IMR-90 (cell line): Measurements from ENCODE around the gene GABRD. TPM values are rescaled to one million over a fixed set of nuclear protein-coding genes. Genes with fewer than 3 reads are reported as not detected.

Source experiments
- ATAC-seq: fragments of 200-7000 bp; cut with Tn5 transposase; 2 replicates; pipeline ENCODE4 v1.9.1; 2020; ENCODE audit warnings: low read depth, mild to moderate bottlenecking, moderate library complexity
- BruUV-seq: library from RNA; stranded (reverse); fragments of 400-500 nt; replicated peaks from 2 replicates; lab custom pipeline; 2021; lab: Mats Ljungman, UMichigan
- CTCF ChIA-PET: fragments of 300-600 bp; formaldehyde crosslinking; extraction: SDS; loops from one replicate; lab custom pipeline; 2021; ENCODE audit warnings: antibody characterized with exemption; lab: Yijun Ruan, JAX
- POLR2A ChIA-PET: fragments of 300-600 bp; sonication (Branson Sonifier 250); formaldehyde crosslinking; loops from one replicate; lab custom pipeline; 2022; ENCODE audit warnings: antibody characterized with exemption; ENCODE audit not compliant: unreplicated experiment; lab: Charles Lee
- DNase-seq: peaks from one replicate; pipeline ENCODE4 v3.0.0; 2013
- H2AFZ ChIP-seq: replicated peaks from 2 replicates; pipeline ENCODE3; 2013; ENCODE audit warnings: low read length, mild to moderate bottlenecking; ENCODE audit not compliant: poor library complexity
- H2AK5ac ChIP-seq: 2 replicates; pipeline ENCODE4 v1.6.1; 2013; ENCODE audit warnings: low read depth, low read length, inconsistent platforms
- H2AK9ac ChIP-seq: replicated peaks from 2 replicates; pipeline ENCODE3; 2013; ENCODE audit warnings: mild to moderate bottlenecking, low read depth, low read length, moderate library complexity; ENCODE audit not compliant: poor library complexity
- H2BK120ac ChIP-seq: 2 replicates; pipeline ENCODE4 v1.6.1; 2013; ENCODE audit warnings: low read depth, low read length, inconsistent platforms
- H2BK15ac ChIP-seq: 3 replicates; pipeline ENCODE4 v1.6.1; 2013; ENCODE audit warnings: low read depth, low read length, inconsistent platforms
- H2BK20ac ChIP-seq: 2 replicates; pipeline ENCODE4 v1.6.1; 2013; ENCODE audit warnings: low read depth, mild to moderate bottlenecking, inconsistent platforms, low read length, moderate library complexity
- H2BK5ac ChIP-seq: 2 replicates; pipeline ENCODE4 v1.6.1; 2013; ENCODE audit warnings: mild to moderate bottlenecking, low read depth, low read length, inconsistent platforms; ENCODE audit not compliant: poor library complexity, severe bottlenecking
- H3K14ac ChIP-seq: replicated peaks from 2 replicates; pipeline ENCODE4 v1.6.1; 2013; ENCODE audit warnings: low read depth, low read length, inconsistent platforms
- H3K18ac ChIP-seq: 2 replicates; pipeline ENCODE4 v1.6.1; 2013; ENCODE audit warnings: low read depth, low read length, control low read depth
- H3K23ac ChIP-seq: 2 replicates; pipeline ENCODE4 v1.6.1; 2013; ENCODE audit warnings: low read depth, low read length, inconsistent platforms
- H3K27ac ChIP-seq: 2 replicates; pipeline ENCODE4 v1.5.1; 2013; ENCODE audit warnings: mild to moderate bottlenecking, control low read depth, low read length; ENCODE audit not compliant: insufficient read depth
- H3K27me3 ChIP-seq: 2 replicates; pipeline ENCODE4 v1.6.1; 2013; ENCODE audit warnings: low read length; ENCODE audit not compliant: control insufficient read depth, insufficient read depth
- H3K36me3 ChIP-seq: 2 replicates; pipeline ENCODE4 v1.6.1; 2013; ENCODE audit warnings: low read length, mixed read lengths; ENCODE audit not compliant: control insufficient read depth, insufficient read depth
- H3K4ac ChIP-seq: 2 replicates; pipeline ENCODE4 v1.6.1; 2013; ENCODE audit warnings: low read depth, low read length, inconsistent platforms
- H3K4me1 ChIP-seq: 2 replicates; pipeline ENCODE4 v1.6.1; 2013; ENCODE audit warnings: low read length, mixed read lengths; ENCODE audit not compliant: control insufficient read depth, insufficient read depth
- H3K4me2 ChIP-seq: 2 replicates; pipeline ENCODE4 v1.6.1; 2013; ENCODE audit warnings: low read depth, mild to moderate bottlenecking, control low read depth, low read length, moderate library complexity
- H3K4me3 ChIP-seq: 2 replicates; pipeline ENCODE4 v1.5.1; 2013; ENCODE audit warnings: low read depth, mild to moderate bottlenecking, control low read depth, low read length, moderate library complexity; ENCODE audit not compliant: insufficient read depth
- H3K56ac ChIP-seq: 2 replicates; pipeline ENCODE4 v1.6.1; 2013; ENCODE audit warnings: low read length, inconsistent platforms; ENCODE audit not compliant: insufficient read depth; ENCODE audit errors: extremely low read depth
- H3K79me1 ChIP-seq, 2 experiments: 2 replicates each; pipeline ENCODE4 v1.6.1; 2013; ENCODE audit warnings: low read length in 2 of 2, inconsistent platforms in 1 of 2, low read depth in 1 of 2
- H3K9ac ChIP-seq: 2 replicates; pipeline ENCODE4 v1.6.1; 2013; ENCODE audit warnings: low read depth, low read length, control low read depth
- H3K9me1 ChIP-seq: 2 replicates; pipeline ENCODE4 v1.6.1; 2013; ENCODE audit warnings: low read length, inconsistent platforms; ENCODE audit not compliant: insufficient read depth
- H3K9me3 ChIP-seq: 2 replicates; pipeline ENCODE4 v1.6.1; 2013; ENCODE audit warnings: low read length; ENCODE audit not compliant: control insufficient read depth, insufficient read depth
- H4K20me1 ChIP-seq: 2 replicates; pipeline ENCODE4 v1.6.1; 2013; ENCODE audit warnings: low read length, inconsistent platforms; ENCODE audit not compliant: insufficient read depth
- H4K5ac ChIP-seq: 2 replicates; pipeline ENCODE4 v1.6.1; 2013; ENCODE audit warnings: mild to moderate bottlenecking, low read depth, low read length, control low read depth
- H4K8ac ChIP-seq, 2 experiments: 2 replicates each; pipeline ENCODE4 v1.6.1; 2013; ENCODE audit warnings: low read depth in 2 of 2, low read length in 2 of 2, control low read depth in 1 of 2, inconsistent platforms in 1 of 2
- H4K91ac ChIP-seq: 2 replicates; pipeline ENCODE4 v1.6.1; 2013; ENCODE audit warnings: low read depth, low read length, inconsistent platforms; ENCODE audit not compliant: insufficient read depth
- BHLHE40 ChIP-seq: fragments of 150-350 bp; IDR thresholded peaks from 2 replicates; pipeline ENCODE4 v1.6.1; 2016; ENCODE audit warnings: mild to moderate bottlenecking, low read depth, low read length
- CEBPB ChIP-seq: IDR thresholded peaks from 2 replicates; pipeline ENCODE4 v1.6.1; 2012; ENCODE audit warnings: low read depth, low read length, improper control_type of control experiment
- CHD1 ChIP-seq: IDR thresholded peaks from 2 replicates; pipeline ENCODE4 v1.6.1; 2012; ENCODE audit warnings: low read depth, low read length, improper control_type of control experiment
- FOS ChIP-seq: fragments of 150-350 bp; IDR thresholded peaks from 2 replicates; pipeline ENCODE4 v1.6.1; 2016; ENCODE audit warnings: low read depth, low read length
- MAFK ChIP-seq: IDR thresholded peaks from 2 replicates; pipeline ENCODE4 v1.6.1; 2012; ENCODE audit warnings: low read depth, low read length, improper control_type of control experiment
- MAZ ChIP-seq: IDR thresholded peaks from 2 replicates; pipeline ENCODE4 v1.6.1; 2012; ENCODE audit warnings: low read depth, mild to moderate bottlenecking, low read length, improper control_type of control experiment, moderate library complexity, borderline replicate concordance
- MXI1 ChIP-seq: IDR thresholded peaks from 2 replicates; pipeline ENCODE4 v1.6.1; 2012; ENCODE audit warnings: low read depth, mild to moderate bottlenecking, low read length, moderate library complexity, borderline replicate concordance
- POLR2A ChIP-seq: IDR thresholded peaks from 2 replicates; pipeline ENCODE4 v1.6.1; 2012; ENCODE audit warnings: mild to moderate bottlenecking, low read depth, low read length
- RAD21 ChIP-seq: IDR thresholded peaks from 2 replicates; pipeline ENCODE4 v1.6.1; 2012; ENCODE audit warnings: low read length, improper control_type of control experiment
- RFX5 ChIP-seq: IDR thresholded peaks from 2 replicates; pipeline ENCODE4 v1.8.0; 2012; ENCODE audit warnings: low read depth, mild to moderate bottlenecking, low read length, moderate library complexity
- WGBS, 2 experiments: methylation state at CpG; one replicate each; pipeline versions ENCODE4 v1.1.5 to v1.1.7; 2013; ENCODE audit warnings: missing lambda C conversion rate in 2 of 2; ENCODE audit not compliant: insufficient read length in 1 of 2; ENCODE audit errors: extremely low coverage in 2 of 2; 5-methylcytosine and 5-hydroxymethylcytosine counted together
- dilution Hi-C: fragments of 300-500 bp; cut with HindIII; formaldehyde crosslinking; loops from one replicate; pipeline ENCODE4 v1.14.3; 2018; ENCODE audit warnings: low sequenced_read_pairs; ENCODE audit not compliant: unreplicated experiment
- in situ Hi-C: fragments of 300-500 bp; cut with MboI; formaldehyde crosslinking; loops from 3 replicates; pipeline ENCODE4 v1.14.3; 2019; ENCODE audit warnings: low sequenced_read_pairs, inconsistent platforms, mixed read lengths
- intact Hi-C: fragments of 100-400 bp; cut with micrococcal nuclease; formaldehyde crosslinking; loops from 2 replicates; pipeline ENCODE4 v1.10.0; 2022
- polyA plus RNA-seq, 3 experiments: library from polyadenylated mRNA; depleted of rRNA; stranded (reverse); fragments of >200 nt; gene quantifications; 2 replicates each; pipeline ENCODE4 v1.2.3, GENCODE V29; 2012; ENCODE audit warnings: low replicate concordance in 1 of 3
- total RNA-seq: library from RNA; depleted of rRNA; stranded (reverse); fragments of >200 nt; gene quantifications from 2 replicates; pipeline ENCODE4 v1.2.3, GENCODE V29; 2012
- TF ChIP-seq, protein P1 (sequence below): fragments of 150-350 bp; IDR thresholded peaks from 2 replicates; pipeline ENCODE4 v1.6.1; 2016; ENCODE audit warnings: low read depth, mild to moderate bottlenecking, low read length, moderate library complexity, borderline replicate concordance
- TF ChIP-seq, protein P2 (sequence below): fragments of 150-350 bp; IDR thresholded peaks from 2 replicates; pipeline ENCODE4 v1.6.1; 2017; ENCODE audit warnings: mild to moderate bottlenecking, antibody characterized with exemption, low read length, low read depth
- TF ChIP-seq, protein P3 (sequence below): conservative IDR thresholded peaks from 2 replicates; pipeline ENCODE4 v1.5.1; 2012; ENCODE audit warnings: mild to moderate bottlenecking, low read depth, low read length, improper control_type of control experiment

GABRD gene
- total and polyA plus RNA-seq, 2 of the 4 experiments (the other 2 are of a cell fraction): not detected

DNA sequence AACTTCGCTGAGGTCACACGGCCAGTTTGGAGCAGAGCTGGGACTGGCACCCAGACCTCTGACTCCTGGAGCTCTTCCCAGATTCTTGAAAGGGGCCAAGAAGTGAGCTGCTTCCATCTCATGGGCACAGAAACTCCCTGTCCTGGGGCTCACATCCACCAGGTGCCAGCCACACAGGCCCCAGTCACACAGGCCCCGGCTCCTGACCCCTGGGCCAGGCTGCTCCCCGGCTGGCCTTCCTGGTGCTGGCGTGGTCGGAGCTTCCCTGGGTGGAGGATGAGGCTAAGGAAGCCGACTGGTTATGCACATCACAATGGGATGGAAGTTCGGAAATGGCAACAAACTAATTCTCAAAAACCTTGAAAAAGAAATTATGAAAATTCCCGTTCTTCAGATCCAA lies 3.0 kb upstream of the GABRD start:
- no TSS peak for BruUV-seq
- no peak overlapping the region for H2BK20ac ChIP-seq
- H3K18ac ChIP-seq: no peak overlapping the region
- POLR2A ChIA-PET: no interaction called here
- H4K8ac ChIP-seq: no peak overlapping the region
- no CpG with 5 or more reads among the region's 9 CpGs for WGBS, 2 experiments
- H2BK120ac ChIP-seq: no peak overlapping the region
- H3K9me3 ChIP-seq: no peaks in the 10 kb centered on the region
- in situ Hi-C loops (no loop called here), dilution Hi-C loops (no loop called here), intact Hi-C loops (no loop called here)
- no peak overlapping the region for H3K23ac ChIP-seq
- no peak overlapping the region for H3K14ac ChIP-seq
- H2BK5ac ChIP-seq: no peak overlapping the region
- H3K9me1 ChIP-seq: no peaks in the 10 kb centered on the region
- no peak overlapping the region for H3K4me2 ChIP-seq
- TF ChIP-seq FOS: no peak
- TF ChIP-seq, protein P1, sequence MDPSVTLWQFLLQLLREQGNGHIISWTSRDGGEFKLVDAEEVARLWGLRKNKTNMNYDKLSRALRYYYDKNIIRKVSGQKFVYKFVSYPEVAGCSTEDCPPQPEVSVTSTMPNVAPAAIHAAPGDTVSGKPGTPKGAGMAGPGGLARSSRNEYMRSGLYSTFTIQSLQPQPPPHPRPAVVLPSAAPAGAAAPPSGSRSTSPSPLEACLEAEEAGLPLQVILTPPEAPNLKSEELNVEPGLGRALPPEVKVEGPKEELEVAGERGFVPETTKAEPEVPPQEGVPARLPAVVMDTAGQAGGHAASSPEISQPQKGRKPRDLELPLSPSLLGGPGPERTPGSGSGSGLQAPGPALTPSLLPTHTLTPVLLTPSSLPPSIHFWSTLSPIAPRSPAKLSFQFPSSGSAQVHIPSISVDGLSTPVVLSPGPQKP: no peak
- no peak for TF ChIP-seq BHLHE40
- TF ChIP-seq CHD1: no peak
- no peak for TF ChIP-seq CEBPB
- TF ChIP-seq MXI1: no peak
- no peak for TF ChIP-seq POLR2A
- TF ChIP-seq, protein P2, sequence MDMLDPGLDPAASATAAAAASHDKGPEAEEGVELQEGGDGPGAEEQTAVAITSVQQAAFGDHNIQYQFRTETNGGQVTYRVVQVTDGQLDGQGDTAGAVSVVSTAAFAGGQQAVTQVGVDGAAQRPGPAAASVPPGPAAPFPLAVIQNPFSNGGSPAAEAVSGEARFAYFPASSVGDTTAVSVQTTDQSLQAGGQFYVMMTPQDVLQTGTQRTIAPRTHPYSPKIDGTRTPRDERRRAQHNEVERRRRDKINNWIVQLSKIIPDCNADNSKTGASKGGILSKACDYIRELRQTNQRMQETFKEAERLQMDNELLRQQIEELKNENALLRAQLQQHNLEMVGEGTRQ: no peak
- TF ChIP-seq RFX5: no peak
- TF ChIP-seq RAD21: no peak
- TF ChIP-seq, protein P3, sequence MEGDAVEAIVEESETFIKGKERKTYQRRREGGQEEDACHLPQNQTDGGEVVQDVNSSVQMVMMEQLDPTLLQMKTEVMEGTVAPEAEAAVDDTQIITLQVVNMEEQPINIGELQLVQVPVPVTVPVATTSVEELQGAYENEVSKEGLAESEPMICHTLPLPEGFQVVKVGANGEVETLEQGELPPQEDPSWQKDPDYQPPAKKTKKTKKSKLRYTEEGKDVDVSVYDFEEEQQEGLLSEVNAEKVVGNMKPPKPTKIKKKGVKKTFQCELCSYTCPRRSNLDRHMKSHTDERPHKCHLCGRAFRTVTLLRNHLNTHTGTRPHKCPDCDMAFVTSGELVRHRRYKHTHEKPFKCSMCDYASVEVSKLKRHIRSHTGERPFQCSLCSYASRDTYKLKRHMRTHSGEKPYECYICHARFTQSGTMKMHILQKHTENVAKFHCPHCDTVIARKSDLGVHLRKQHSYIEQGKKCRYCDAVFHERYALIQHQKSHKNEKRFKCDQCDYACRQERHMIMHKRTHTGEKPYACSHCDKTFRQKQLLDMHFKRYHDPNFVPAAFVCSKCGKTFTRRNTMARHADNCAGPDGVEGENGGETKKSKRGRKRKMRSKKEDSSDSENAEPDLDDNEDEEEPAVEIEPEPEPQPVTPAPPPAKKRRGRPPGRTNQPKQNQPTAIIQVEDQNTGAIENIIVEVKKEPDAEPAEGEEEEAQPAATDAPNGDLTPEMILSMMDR: no peak
- no peak for TF ChIP-seq MAZ
- no peak for TF ChIP-seq MAFK
- no peaks in the 10 kb centered on the region for H3K36me3 ChIP-seq
- H4K5ac ChIP-seq: no peak overlapping the region
- H4K20me1 ChIP-seq: no peaks in the 10 kb centered on the region
- ATAC-seq: no peak
- no peak overlapping the region for H2BK15ac ChIP-seq
- no peak overlapping the region for H3K27ac ChIP-seq
- no peak overlapping the region for H4K91ac ChIP-seq
- no peak overlapping the region for H3K56ac ChIP-seq
- peaks cover 77% of the 10 kb centered on the region for H3K27me3 ChIP-seq
- CTCF ChIA-PET: no interaction called here
- H3K4me1 ChIP-seq: no peaks in the 10 kb centered on the region
- no peak overlapping the region for H2AFZ ChIP-seq
- H3K4me3 ChIP-seq: no peak overlapping the region
- H2AK9ac ChIP-seq: no peak overlapping the region
- DNase-seq: no peak
- H3K4ac ChIP-seq: no peak overlapping the region
- no peaks in the 10 kb centered on the region for H3K79me1 ChIP-seq
- H2AK5ac ChIP-seq: no peak overlapping the region
- H3K9ac ChIP-seq: no peak overlapping the region
